HAP-1 (cell line): ENCODE data around the gene LGALS16.

Experiments used
- DNase-seq, 2 experiments: peaks; one replicate each; pipeline ENCODE4 v3.0.0-alpha.2; 2016 to 2020; ENCODE audit warnings: low spot score in 2 of 2
- H3K27me3 ChIP-seq: fragments of 250-450 bp; sonication (Bioruptor Pico); 2 replicates; pipeline ENCODE4 v1.5.1; 2020; ENCODE audit warnings: low read depth, mild to moderate bottlenecking, moderate library complexity
- H3K36me3 ChIP-seq: fragments of 250-450 bp; sonication (Bioruptor Pico); replicated peaks from 2 replicates; pipeline ENCODE4 v1.5.1; 2020; ENCODE audit warnings: mild to moderate bottlenecking
- H3K4me1 ChIP-seq: fragments of 250-450 bp; sonication (Bioruptor Pico); 2 replicates; pipeline ENCODE4 v1.5.1; 2020; ENCODE audit warnings: mild to moderate bottlenecking
- H3K4me3 ChIP-seq: fragments of 250-450 bp; sonication (Bioruptor Pico); 2 replicates; pipeline ENCODE4 v1.5.1; 2020; ENCODE audit warnings: mild to moderate bottlenecking, moderate library complexity
- H3K9me3 ChIP-seq: fragments of 250-450 bp; sonication (Bioruptor Pico); 2 replicates; pipeline ENCODE4 v1.5.1; 2020; ENCODE audit warnings: mild to moderate bottlenecking, moderate library complexity
- in situ Hi-C: fragments of 300-500 bp; cut with MboI; formaldehyde crosslinking; loops from 3 replicates; pipeline ENCODE4 v1.14.3; 2020; ENCODE audit warnings: low sequenced_read_pairs, inconsistent platforms, mixed read lengths

LGALS16 gene

DNA sequence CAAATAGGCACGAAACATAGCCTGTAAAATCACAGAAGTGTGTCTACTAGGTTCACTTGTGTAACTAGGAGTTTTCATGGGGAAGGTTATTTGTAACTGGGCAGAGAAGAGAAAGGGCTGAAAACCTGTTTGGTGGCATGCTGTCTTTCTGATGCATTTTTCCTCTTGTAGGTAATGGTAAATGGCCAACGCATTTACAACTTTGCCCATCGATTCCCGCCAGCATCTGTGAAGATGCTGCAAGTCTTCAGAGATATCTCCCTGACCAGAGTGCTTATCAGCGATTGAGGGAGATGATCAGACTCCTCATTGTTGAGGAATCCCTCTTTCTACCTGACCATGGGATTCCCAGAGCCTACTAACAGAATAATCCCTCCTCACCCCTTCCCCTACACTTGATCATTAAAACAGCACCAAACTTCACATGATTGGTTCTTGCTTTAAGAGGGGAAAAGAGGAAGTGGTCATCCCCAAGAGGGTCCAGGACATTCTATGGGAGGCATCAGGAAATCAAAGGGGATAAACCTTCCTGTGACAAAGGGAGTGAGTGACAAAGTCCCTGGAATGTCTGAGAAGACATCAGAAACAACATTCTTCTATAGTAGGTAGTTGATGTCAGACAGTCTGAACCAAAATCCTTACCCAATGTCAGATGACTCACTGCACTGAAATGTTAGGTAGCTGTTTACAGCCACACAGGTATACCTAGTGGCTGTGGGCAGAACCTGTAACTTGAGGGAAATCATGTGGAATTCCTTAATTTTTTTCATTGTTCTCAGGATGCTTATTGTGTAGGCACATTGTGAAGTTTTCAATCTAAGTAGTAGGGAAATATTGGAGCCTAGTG is 53.5 kb downstream of the LGALS16 start:
- Histone ChIP-seq H3K4me1 (no peaks in the 10 kb centered on the region), H3K9me3 (no peaks in the 10 kb centered on the region), H3K27me3 (peaks cover 7% of the 10 kb centered on the region; the same call in 1 of the 2 replicates), H3K36me3 (no peaks in the 10 kb centered on the region), H3K4me3 (no peak overlapping the region)
- in situ Hi-C loops, result no loop called here
- no peak for DNase-seq
